ENCODE data around the gene ITPA. TPM values are rescaled to one million over a fixed set of nuclear protein-coding genes. Genes with fewer than 3 reads are reported as not detected.
A peak's percentile ranks its signal among the peaks of the same experiment; 100 is the strongest.

Gene ITPA
- total RNA-seq: 44.4 TPM

GRCh38 chr20:3209257-3209945 lies at the start of gene ITPA:
Gene ITPA, plus strand, starts transcription at chr20:3209498. Its CDS starts 54 bp downstream, at chr20:3209552.
- DNase-seq (ENCODE audit: low spot score): peak; percentile 48

GRCh38 chr20:3160418-3160817 lies 48.9 kb upstream of the ITPA start:
- no peak for DNase-seq (ENCODE audit: low spot score)

GRCh38 chr20:3161316-3162079 lies 47.8 kb upstream of the ITPA start:
- DNase-seq (ENCODE audit: low spot score): no peak

GRCh38 chr20:3162080-3162611 lies 47.2 kb upstream of the ITPA start:
- DNase-seq (ENCODE audit: low spot score): no peak

GRCh38 chr20:3163099-3164042 lies 45.9 kb upstream of the ITPA start:
- no peak for DNase-seq (ENCODE audit: low spot score)

- no peak for DNase-seq (ENCODE audit: low spot score)
These were observed 45.1 kb upstream of the ITPA start for GRCh38 chr20:3164043-3164762.

- no peak for DNase-seq (ENCODE audit: low spot score)
These were observed 44.4 kb upstream of the ITPA start for GRCh38 chr20:3164763-3165410.

GRCh38 chr20:3165473-3166337 lies 43.6 kb upstream of the ITPA start:
- DNase-seq (ENCODE audit: low spot score): peak; percentile 37

GRCh38 chr20:3166338-3166912 lies 42.9 kb upstream of the ITPA start:
- no peak for DNase-seq (ENCODE audit: low spot score)

GRCh38 chr20:3166913-3167342 lies 42.4 kb upstream of the ITPA start:
- no peak for DNase-seq (ENCODE audit: low spot score)

GRCh38 chr20:3167738-3168078 lies 41.6 kb upstream of the ITPA start:
- no peak for DNase-seq (ENCODE audit: low spot score)

- DNase-seq (ENCODE audit: low spot score): peak; percentile 79
These were observed 41.0 kb upstream of the ITPA start for GRCh38 chr20:3168079-3168828.

- no peak for DNase-seq (ENCODE audit: low spot score)
These were observed 40.3 kb upstream of the ITPA start for GRCh38 chr20:3168829-3169590.

- no peak for DNase-seq (ENCODE audit: low spot score)
These were observed 37.7 kb upstream of the ITPA start for GRCh38 chr20:3171391-3172125.

- no peak for DNase-seq (ENCODE audit: low spot score)
These were observed 37.0 kb upstream of the ITPA start for GRCh38 chr20:3172126-3172932.

- peak; percentile 65 for DNase-seq (ENCODE audit: low spot score)
These were observed 36.2 kb upstream of the ITPA start, which contains the start of gene LZTS3 for GRCh38 chr20:3172933-3173609. Gene LZTS3, minus strand, starts transcription at chr20:3173549. Its CDS starts 6,386 bp downstream, at chr20:3167163.
